ENCODE measurements around the gene AATF.

Gene AATF

DNA sequence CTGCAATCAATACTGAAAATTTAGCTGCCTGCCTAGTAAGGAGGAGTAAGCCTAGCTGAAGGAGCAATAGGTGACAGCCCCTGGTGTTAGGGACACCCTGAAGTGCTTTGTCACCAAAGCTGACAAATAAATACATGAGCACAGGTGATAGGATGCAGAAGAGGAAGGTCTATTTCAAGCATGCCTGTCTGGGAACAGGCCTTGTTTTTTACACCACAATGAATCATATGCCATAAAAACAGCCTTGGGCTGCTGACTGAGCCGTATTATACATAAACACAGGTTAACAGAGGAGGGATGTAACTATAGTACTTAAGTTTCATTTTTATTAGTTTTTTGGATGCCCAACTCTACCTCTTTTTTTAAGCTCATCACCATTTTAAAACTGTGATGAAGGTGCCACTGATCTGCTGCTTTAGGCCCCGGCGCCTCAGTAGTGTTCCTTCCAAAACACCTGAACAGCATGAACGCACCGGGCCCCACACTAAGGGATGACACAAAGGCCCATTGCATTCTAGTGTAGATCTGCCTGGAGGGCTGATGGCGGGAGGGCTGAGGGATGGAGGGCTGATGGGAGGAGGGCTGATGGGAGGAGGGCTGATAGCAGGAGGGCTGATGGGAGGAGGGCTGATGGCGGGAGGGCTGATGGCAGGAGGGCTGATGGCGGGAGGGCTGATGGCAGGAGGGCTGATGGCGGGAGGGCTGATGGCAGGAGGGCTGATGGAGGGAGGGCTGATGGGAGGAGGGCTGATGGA, 150.3 kb downstream of the AATF start:
- DNase-seq (ENCODE audit: low read depth in 4 of 4, low spot score in 1 of 4): no peak

DNA sequence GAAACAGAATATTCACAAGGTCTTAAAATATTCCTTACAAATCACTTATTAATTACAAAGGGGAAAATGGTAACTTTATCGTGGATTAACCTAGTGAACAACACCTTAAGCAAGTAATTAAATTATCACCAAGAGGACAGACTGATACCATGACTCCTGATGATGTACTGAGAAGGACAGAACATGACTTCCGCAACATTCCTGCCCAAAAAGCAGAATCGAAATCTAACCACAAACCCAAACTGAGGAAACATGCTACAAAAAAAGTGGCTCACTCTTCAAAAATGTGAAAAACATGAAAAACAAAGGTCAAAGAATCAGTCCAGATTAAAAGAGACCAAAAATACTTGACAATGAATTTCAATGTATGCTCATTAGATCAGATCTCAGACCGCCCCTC, 151.5 kb downstream of the AATF start:
- no peak for DNase-seq (ENCODE audit: low read depth in 4 of 4, low spot score in 1 of 4)

DNA sequence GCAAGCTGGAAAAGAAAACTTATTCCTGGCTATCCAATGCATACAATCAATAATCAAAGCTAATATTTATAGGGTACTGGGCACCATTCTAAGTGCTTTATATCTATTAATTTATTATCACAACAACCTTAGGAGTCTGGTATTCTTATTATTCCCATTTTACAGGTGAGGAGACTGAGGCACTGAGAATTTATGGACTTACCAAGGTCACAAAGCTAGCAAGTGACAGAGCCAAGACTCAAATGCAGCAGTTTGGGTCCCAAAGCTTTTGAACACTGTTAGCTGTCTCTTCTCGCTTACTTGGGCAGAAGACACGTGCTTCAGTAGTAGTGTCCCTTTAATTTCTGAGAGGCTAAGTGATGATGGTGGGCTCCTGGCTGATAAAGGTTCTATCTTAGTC, 152.6 kb downstream of the AATF start:
- DNase-seq (ENCODE audit: low read depth in 4 of 4, low spot score in 1 of 4): no peak

DNA sequence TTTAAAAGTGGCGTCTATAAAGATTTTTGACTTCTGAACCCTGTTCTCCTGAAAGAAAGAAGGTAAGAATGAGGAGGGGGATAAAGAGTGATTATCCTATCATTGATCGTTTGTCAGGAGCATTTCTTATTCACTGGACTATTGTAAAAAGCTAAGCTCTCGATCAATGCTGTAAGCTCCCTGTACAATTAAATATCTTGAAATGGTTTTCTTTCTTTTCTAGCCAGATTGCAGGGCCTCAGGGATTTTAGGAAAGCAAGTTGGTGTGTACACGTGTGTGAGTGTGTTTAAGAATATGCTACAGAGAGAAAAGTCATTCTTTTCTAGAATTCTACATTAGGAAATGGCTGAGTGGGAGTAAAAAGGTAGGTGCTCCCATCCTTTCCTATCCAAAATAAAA, 154.5 kb downstream of the AATF start:
- DNase-seq (ENCODE audit: low read depth in 4 of 4, low spot score in 1 of 4): no peak

DNA sequence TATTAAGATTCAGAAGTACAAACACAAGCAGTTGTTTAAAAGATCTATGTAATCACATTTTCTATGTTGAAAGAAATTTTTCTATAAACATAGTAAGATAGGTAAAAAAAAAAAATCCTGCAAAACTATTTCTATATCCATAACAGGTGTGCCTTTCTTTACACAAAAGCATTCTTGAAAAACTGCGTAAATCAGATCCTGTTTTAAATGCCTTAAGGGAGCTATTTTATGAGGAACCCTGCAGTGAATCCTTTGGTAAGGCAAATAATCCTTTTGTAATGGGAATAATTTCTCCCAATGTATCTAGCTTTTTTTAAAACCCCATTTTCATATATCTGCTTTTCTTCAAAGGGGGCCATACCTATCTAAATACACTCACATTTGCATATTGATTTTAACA, 157.3 kb downstream of the AATF start:
- DNase-seq (ENCODE audit: low read depth in 4 of 4, low spot score in 1 of 4): no peak

Data from stimulated activated CD4-positive, alpha-beta T cell treated with anti-CD3 and anti-CD28 coated beads, Interleukin-1b, Interleukin-23, amount 100 ng/mL, for 24 hours (primary cell).